SU-DHL-6 (cell line): Measurements from ENCODE around the gene MERTK.
A peak's percentile ranks its signal among the peaks of the same experiment; 100 is the strongest.

Experiments used
- H2AFZ ChIP-seq: fragments of 200-600 bp; sonication (generic); 2 replicates; pipeline ENCODE4 v1.6.1; 2014; ENCODE audit warnings: low read depth, mild to moderate bottlenecking, moderate library complexity, mixed read lengths, antibody characterized with exemption, low read length; ENCODE audit not compliant: severe bottlenecking
- H3F3A ChIP-seq: fragments of 200-600 bp; shearing (Covaris generic); 2 replicates; pipeline ENCODE4 v1.6.0; 2016; ENCODE audit warnings: antibody characterized with exemption, mild to moderate bottlenecking; ENCODE audit not compliant: insufficient read depth
- H3K27ac ChIP-seq: fragments of 200-600 bp; sonication (generic); 2 replicates; pipeline ENCODE4 v1.5.1; 2016; ENCODE audit warnings: low read depth, mild to moderate bottlenecking, low read length, moderate library complexity, mixed read lengths
- H3K27me3 ChIP-seq: fragments of 200-600 bp; sonication (generic), shearing (Covaris generic); 2 replicates; pipeline ENCODE4 v1.6.0; 2014; ENCODE audit warnings: mild to moderate bottlenecking, low read length
- H3K36me3 ChIP-seq: fragments of 200-600 bp; sonication (generic); 2 replicates; pipeline ENCODE4 v1.6.1; 2014; ENCODE audit warnings: mild to moderate bottlenecking, low read length, mixed read lengths
- H3K4me2 ChIP-seq: fragments of 300-600, 200-600 bp; shearing (Covaris generic), sonication (generic); 2 replicates; pipeline ENCODE4 v1.6.0; 2014; ENCODE audit warnings: low read length, low read depth, mild to moderate bottlenecking; ENCODE audit not compliant: poor library complexity, severe bottlenecking
- H3K4me3 ChIP-seq: fragments of 200-600 bp; sonication (generic); 2 replicates; pipeline ENCODE4 v1.5.1; 2014; ENCODE audit warnings: antibody characterized with exemption, low read length, mild to moderate bottlenecking, mixed read lengths; ENCODE audit not compliant: insufficient read depth, poor library complexity, severe bottlenecking
- H3K79me2 ChIP-seq: fragments of 200-600 bp; sonication (generic); 2 replicates; pipeline ENCODE4 v1.6.1; 2014; ENCODE audit warnings: mild to moderate bottlenecking, low read length, moderate library complexity; ENCODE audit not compliant: insufficient read depth
- H3K9ac ChIP-seq: fragments of 200-600 bp; sonication (generic); 2 replicates; pipeline ENCODE4 v1.7.0; 2014; ENCODE audit warnings: mild to moderate bottlenecking, low read length
- H3K9me2 ChIP-seq: fragments of 200-600 bp; sonication (generic); replicated peaks from 2 replicates; pipeline ENCODE4 v1.6.1; 2014; ENCODE audit warnings: low read length; ENCODE audit not compliant: insufficient read depth
- H3K9me3 ChIP-seq: fragments of 200-600 bp; sonication (generic); 2 replicates; pipeline ENCODE4 v1.6.1; 2014; ENCODE audit warnings: low read length, mixed read lengths; ENCODE audit not compliant: insufficient read depth
- H4K20me1 ChIP-seq: fragments of 200-600 bp; sonication (generic); 2 replicates; pipeline ENCODE4 v1.6.1; 2014; ENCODE audit warnings: low read depth, mild to moderate bottlenecking, antibody characterized with exemption, low read length, moderate library complexity, mixed read lengths
- CTCF ChIP-seq: fragments of 200-600 bp; sonication (generic); IDR thresholded peaks from one replicate; pipeline ENCODE4 v1.5.1; 2017; ENCODE audit warnings: antibody characterized with exemption, mild to moderate bottlenecking, low read length, moderate library complexity; ENCODE audit not compliant: insufficient read depth, poor library complexity, severe bottlenecking
- EZH2phosphoT487 ChIP-seq: fragments of 200-600 bp; sonication (generic), shearing (Covaris generic); conservative IDR thresholded peaks from 2 replicates; pipeline ENCODE4 v1.6.1; 2018; ENCODE audit warnings: mild to moderate bottlenecking, antibody characterized with exemption, low read length, moderate library complexity, mixed read lengths

MERTK gene

GRCh38 chr2:112048887-112049286 lies 150.5 kb downstream of the MERTK start:
- Histone ChIP-seq H3K9me3 (no peaks in the 10 kb centered on the region), H3K27ac (no peak overlapping the region), H3K4me3 (no peak overlapping the region), H3K36me3 (no peaks in the 10 kb centered on the region), H3F3A (no peaks in the 10 kb centered on the region), H3K4me2 (no peak overlapping the region), H3K9me2 (no peaks in the 10 kb centered on the region), H3K9ac (no peak overlapping the region), H3K79me2 (no peaks in the 10 kb centered on the region), H2AFZ (no peak overlapping the region), H4K20me1 (no peaks in the 10 kb centered on the region), H3K27me3 (no peaks in the 10 kb centered on the region)
- TF ChIP-seq CTCF = peak; percentile 87
- no peak for TF ChIP-seq EZH2phosphoT487

- H3K27me3 ChIP-seq = no peaks in the 10 kb centered on the region
- no peaks in the 10 kb centered on the region for H3K79me2 ChIP-seq
- H3K4me2 ChIP-seq = no peak overlapping the region
- H3K9me3 ChIP-seq = no peaks in the 10 kb centered on the region
- no peak overlapping the region for H3K9ac ChIP-seq
- no peaks in the 10 kb centered on the region for H4K20me1 ChIP-seq
- no peak overlapping the region for H3K27ac ChIP-seq
- no peaks in the 10 kb centered on the region for H3K9me2 ChIP-seq
- no peaks in the 10 kb centered on the region for H3K36me3 ChIP-seq
- no peak overlapping the region for H3K4me3 ChIP-seq
- no peak overlapping the region for H2AFZ ChIP-seq
- TF ChIP-seq CTCF = no peak
- H3F3A ChIP-seq = no peaks in the 10 kb centered on the region
These were observed 151.9 kb downstream of the MERTK start for GRCh38 chr2:112050316-112050715.

GRCh38 chr2:112053917-112054846 lies 155.8 kb downstream of the MERTK start:
- peak overlapping the region; percentile 80 for H3K4me2 ChIP-seq
- TF ChIP-seq EZH2phosphoT487 (no peak), CTCF (no peak)
- H3K9me2 ChIP-seq = no peaks in the 10 kb centered on the region
- H3F3A ChIP-seq = 0 out of 2 replicates have a peak, but pooled peaks cover 5% of the 10 kb centered on the region
- peak overlapping the region; percentile 57 for H3K9ac ChIP-seq
- H3K79me2 ChIP-seq = peaks cover 19% of the 10 kb centered on the region
- no peaks in the 10 kb centered on the region for H3K9me3 ChIP-seq
- H3K27ac ChIP-seq = peak overlapping the region; percentile 70
- no peaks in the 10 kb centered on the region for H4K20me1 ChIP-seq
- no peaks in the 10 kb centered on the region for H3K36me3 ChIP-seq
- H2AFZ ChIP-seq = peak overlapping the region; percentile 89
- H3K27me3 ChIP-seq = no peaks in the 10 kb centered on the region
- H3K4me3 ChIP-seq = peak overlapping the region; percentile 57
